Caki2 (cell line): ENCODE measurements around the gene CD160. TPM values are rescaled to one million over a fixed set of nuclear protein-coding genes. Genes with fewer than 3 reads are reported as not detected.
"Not testable (repeated sequence)": the region's sequence is repeated elsewhere in the genome, so short reads cannot be mapped to it uniquely, and the experiment has no call there.

Experiments
- DNase-seq: peaks from one replicate; pipeline ENCODE4 v3.0.0-alpha.2; 2015; ENCODE audit warnings: low read depth
- in situ Hi-C: cut with HindIII; loops from 2 replicates; pipeline ENCODE4 v1.10.0; 2016; ENCODE audit warnings: low sequenced_read_pairs, low pct_unique_long_range_greater_than_20kb, mixed read lengths
- total RNA-seq: library from RNA; depleted of rRNA; stranded (reverse); fragments of >200 nt; shearing (Covaris generic); gene quantifications from 2 replicates; pipeline ENCODE4 v1.2.3, GENCODE V29; 2014; ENCODE audit warnings: low replicate concordance; rRNA removed

Gene CD160, protein sequence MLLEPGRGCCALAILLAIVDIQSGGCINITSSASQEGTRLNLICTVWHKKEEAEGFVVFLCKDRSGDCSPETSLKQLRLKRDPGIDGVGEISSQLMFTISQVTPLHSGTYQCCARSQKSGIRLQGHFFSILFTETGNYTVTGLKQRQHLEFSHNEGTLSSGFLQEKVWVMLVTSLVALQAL
- not detected in 2 replicates for total RNA-seq

GRCh38 chr1:145719230-145720079 is at the start of gene CD160:
TSS of gene CD160 (plus strand) at chr1:145719499. CDS start at chr1:145728328, 8,829 bp downstream.
- DNase-seq, result no peak
- in situ Hi-C loops, result no loop called here

DNA sequence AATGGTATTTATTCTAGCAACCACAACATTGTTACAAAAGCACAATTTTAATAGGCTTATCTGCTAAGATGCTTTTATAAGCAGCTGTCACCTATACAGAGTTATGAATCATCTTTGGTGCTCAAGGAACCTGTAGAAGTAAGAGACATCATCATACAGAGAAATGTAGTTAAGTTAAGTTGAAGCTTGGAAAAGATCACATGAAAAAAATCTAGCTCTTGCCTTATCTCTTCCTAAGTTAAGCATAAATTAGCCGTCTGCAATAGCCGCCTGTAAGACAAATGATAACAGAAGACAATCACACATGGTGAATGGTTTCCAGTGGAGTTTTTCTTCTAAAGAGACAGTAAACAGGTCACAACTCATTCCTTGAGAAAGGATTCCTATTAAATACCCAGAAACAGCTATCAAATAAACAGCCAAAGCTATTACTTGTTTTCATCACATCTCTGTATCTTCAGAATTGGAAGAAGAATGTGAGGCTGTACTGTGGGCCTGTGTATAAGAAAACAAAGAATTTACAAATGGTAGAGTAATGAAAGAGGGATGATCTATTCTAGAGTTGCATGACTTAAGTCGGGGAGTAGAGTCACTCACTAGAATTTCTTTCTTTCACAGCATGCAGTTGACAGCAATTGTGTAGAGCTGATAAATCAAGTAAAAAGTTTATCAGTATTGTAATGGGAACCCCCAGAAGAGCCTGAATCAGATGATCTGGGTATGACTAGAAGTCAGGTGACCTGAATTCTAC is 48.1 kb upstream of the CD160 start:
- in situ Hi-C loops, DNase-seq: not testable (repeated sequence)

DNA sequence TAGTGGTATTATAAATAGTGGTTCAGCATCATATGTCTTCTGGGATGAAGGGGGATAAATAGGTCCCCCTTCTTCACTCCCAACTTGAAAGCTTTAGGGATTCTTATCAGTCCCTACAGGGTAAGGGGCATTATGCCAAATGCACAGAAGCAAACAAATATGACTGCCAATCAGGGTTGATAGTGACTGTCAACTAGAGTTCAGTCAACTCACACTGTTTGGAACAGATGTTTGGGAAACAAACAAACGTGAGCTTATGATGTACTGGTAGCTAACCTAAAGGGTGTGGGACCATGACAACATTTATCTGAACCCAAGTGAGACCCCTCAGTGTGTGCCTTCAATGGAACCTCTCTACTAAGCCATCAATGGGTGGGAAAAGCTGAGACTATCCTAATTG is 46.1 kb upstream of the CD160 start:
- in situ Hi-C loops, DNase-seq: not testable (repeated sequence)

DNA sequence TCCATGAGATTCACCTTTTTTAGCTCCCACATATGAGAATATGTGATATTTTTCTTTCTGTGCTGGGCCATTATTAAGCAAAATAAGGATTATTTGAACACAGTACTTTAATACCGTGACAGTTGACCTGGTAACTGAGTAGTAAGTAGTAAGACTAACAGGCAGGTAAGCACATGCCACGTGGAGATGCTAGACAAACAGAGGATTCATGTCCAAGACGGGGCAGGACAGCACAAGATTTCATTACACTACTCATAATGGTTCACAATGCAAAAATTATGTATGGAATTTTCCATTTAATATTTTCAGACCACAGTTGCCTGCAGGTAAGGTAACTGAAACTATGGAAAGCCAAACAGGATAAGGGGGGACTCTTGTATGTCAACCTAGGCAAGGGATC is 34.4 kb upstream of the CD160 start:
- in situ Hi-C loops, DNase-seq: not testable (repeated sequence)

DNA sequence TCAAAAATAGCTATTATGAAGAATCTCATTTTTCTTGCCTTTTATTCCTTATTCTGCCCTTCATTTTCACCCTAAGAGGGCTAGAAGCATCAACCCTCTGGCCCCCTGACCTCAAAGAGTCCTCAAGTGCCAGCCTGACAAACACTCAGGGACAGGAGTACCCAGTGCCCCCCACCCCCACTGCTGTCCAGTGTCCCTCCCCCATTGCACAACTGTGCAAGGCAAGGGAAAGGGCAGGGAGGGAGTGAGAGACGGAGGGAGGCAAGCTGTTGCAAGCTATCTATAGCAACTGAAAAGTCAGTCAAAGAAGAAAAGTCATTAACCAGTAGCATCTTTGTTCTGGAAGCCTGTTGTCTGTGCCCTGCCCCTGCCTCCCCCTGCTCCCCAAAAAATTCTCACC is 33.2 kb upstream of the CD160 start:
- in situ Hi-C loops, DNase-seq: not testable (repeated sequence)

GRCh38 chr1:145688328-145688727 is 31.0 kb upstream of the CD160 start:
- in situ Hi-C loops, result no loop called here
- DNase-seq, result no peak

DNA sequence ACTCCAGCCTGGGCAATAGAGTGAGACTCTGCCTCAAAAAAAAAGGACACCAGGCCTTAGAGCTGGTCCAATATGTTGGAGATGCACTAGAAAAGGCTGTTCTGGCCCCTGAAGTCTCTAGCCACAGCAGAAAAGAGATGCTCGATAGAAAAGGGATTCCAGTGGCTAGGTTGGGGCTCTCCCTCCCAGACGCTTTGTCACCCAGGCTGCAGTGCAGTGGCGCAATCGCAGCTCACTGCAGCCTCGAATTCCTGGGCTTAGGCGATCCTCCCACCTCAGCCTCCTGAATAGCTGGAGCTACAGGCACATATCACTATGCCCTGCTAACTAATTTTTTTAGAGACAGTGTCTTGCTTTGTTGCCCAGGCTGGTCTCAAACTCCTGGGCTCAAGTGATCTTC is 30.4 kb upstream of the CD160 start:
- DNase-seq, result no peak
- in situ Hi-C loops, result no loop called here

DNA sequence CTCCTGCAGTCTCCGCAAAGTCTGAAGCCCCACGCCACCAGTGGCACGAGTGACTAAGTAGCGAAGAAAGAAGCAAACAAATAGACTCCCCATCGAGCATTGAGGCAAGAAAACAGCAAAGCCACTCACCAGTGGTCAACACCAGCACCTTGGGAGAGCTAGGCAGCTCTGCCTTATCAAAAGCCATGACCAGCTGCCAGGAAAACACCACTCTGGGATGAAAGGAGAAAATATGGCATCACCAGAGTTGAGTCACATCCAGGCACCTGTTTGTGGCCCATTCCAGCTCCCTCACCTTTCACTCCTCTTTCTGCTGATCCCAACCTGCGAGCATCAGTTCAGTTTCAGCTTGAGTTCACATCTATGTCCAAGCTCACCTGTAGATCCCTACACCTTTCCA is 29.4 kb upstream of the CD160 start:
- in situ Hi-C loops, result no loop called here
- DNase-seq, result no peak

GRCh38 chr1:145690587-145691558 is 28.4 kb upstream of the CD160 start:
- DNase-seq, result no peak
- in situ Hi-C loops, result no loop called here

DNA sequence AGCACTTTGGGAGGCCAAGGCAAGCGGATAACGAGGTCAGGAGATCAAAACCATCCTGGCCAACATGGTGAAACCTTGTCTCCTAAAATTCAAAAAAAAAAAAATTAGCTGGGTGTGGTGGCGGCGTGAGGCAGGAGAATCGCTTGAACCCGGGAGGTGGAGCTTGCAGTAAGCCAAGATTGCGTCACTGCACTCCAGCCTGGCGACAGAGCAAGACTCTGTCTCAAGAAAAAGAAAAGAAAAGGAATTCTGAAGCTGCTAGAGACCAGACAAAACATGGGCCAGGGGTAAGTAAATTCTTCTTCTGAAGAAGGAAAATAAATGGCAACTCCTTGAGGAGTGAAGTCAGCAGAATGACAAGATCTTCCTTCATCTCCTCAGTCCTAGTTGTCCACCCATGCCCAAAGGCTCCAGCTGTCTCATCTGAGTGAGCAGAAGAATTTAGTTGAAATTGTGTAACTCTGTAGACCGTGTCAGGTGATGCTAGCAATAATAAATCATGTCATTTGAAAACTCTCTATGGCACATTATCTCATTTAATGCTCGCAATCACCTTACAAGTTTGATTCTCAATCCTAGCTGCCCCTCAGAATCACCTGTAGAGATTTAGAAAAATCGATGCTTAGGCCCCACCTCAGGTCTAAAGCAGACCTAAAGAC is 26.4 kb upstream of the CD160 start:
- peak; percentile 88 for DNase-seq
- in situ Hi-C loops, result no loop called here

- DNase-seq, result no peak
- in situ Hi-C loops, result no loop called here
Measured at GRCh38 chr1:145695821-145696629, 23.3 kb upstream of the CD160 start.

DNA sequence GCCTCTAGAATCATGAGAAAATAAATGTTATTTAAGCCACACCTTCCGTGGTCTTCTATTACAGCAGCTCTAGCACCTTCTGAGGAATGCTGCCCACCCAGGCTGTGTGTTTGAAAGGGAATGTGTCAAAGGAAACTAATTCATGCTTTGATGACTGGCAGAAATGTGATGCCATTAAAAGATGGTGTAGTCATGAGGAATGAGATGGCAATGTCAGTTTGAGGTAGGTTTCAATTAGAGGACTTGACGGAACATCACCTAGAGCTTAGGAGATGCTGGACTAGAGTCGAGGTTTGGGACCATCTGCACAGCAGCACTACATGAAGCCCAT is 22.7 kb upstream of the CD160 start:
- peak; percentile 52 for DNase-seq
- in situ Hi-C loops, result no loop called here

GRCh38 chr1:145701306-145701862 is 17.9 kb upstream of the CD160 start:
- in situ Hi-C loops, result no loop called here
- DNase-seq, result peak; percentile 30

GRCh38 chr1:145702052-145702451 is 17.2 kb upstream of the CD160 start:
- in situ Hi-C loops, result no loop called here
- no peak for DNase-seq

- DNase-seq, result peak; percentile 62
- in situ Hi-C loops, result no loop called here
Measured at GRCh38 chr1:145702826-145703225, 16.5 kb upstream of the CD160 start.

GRCh38 chr1:145705622-145706021 is 13.7 kb upstream of the CD160 start:
- no peak for DNase-seq
- in situ Hi-C loops, result no loop called here
